K562 (cell line): ENCODE data around the gene GSTM5.

ENCODE experiments used
- CBX1 ChIP-seq: sonication (generic); IDR thresholded peaks from 2 replicates; pipeline ENCODE4 v1.6.1; 2016; ENCODE audit warnings: antibody characterized with exemption, low read depth, mild to moderate bottlenecking
- NUFIP1 ChIP-seq: fragments of 450-650 bp; IDR thresholded peaks from 2 replicates; pipeline ENCODE4 v1.6.1; 2018; ENCODE audit not compliant: partially characterized antibody
- SMARCE1 ChIP-seq: fragments of 450-650 bp; IDR thresholded peaks from 2 replicates; pipeline ENCODE4 v1.7.1; 2016; ENCODE audit warnings: mild to moderate bottlenecking
- TF ChIP-seq, protein P1 (sequence below): sonication (generic); formaldehyde crosslinking; IDR thresholded peaks from 2 replicates; pipeline ENCODE4 v1.4.0; 2020; ENCODE audit warnings: mild to moderate bottlenecking, missing genetic modification reagents

DNA sequence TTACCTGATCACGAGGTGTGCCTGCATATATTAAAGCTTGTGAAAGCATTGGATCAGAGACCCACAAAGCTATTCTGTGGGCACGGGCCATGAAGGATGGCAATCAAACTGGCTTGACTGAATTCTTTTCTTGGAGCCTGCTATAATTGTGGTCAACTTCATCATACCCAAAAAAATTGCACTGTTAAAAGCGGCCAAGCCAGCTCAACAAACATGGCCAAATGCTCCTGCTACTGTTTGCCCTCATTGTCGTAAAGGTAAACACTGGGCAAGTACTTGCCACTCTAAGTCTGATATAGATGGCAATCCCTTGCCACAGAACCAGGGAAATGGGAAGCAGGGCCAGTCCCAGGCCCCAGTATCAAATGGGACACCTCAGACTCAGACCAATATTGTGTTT is 6.6 kb upstream of the GSTM5 start:
- no peak for TF ChIP-seq SMARCE1
- no peak for TF ChIP-seq NUFIP1
- no peak for TF ChIP-seq CBX1
- TF ChIP-seq, protein P1, sequence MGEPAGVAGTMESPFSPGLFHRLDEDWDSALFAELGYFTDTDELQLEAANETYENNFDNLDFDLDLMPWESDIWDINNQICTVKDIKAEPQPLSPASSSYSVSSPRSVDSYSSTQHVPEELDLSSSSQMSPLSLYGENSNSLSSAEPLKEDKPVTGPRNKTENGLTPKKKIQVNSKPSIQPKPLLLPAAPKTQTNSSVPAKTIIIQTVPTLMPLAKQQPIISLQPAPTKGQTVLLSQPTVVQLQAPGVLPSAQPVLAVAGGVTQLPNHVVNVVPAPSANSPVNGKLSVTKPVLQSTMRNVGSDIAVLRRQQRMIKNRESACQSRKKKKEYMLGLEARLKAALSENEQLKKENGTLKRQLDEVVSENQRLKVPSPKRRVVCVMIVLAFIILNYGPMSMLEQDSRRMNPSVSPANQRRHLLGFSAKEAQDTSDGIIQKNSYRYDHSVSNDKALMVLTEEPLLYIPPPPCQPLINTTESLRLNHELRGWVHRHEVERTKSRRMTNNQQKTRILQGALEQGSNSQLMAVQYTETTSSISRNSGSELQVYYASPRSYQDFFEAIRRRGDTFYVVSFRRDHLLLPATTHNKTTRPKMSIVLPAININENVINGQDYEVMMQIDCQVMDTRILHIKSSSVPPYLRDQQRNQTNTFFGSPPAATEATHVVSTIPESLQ (CRISPR knock-in tag) = no peak
